ENCODE measurements around the gene DOCK4.

Gene DOCK4

GRCh38 chr7:111867348-111867931 is 338.8 kb downstream of the DOCK4 start:
- TF ChIP-seq, protein P1, sequence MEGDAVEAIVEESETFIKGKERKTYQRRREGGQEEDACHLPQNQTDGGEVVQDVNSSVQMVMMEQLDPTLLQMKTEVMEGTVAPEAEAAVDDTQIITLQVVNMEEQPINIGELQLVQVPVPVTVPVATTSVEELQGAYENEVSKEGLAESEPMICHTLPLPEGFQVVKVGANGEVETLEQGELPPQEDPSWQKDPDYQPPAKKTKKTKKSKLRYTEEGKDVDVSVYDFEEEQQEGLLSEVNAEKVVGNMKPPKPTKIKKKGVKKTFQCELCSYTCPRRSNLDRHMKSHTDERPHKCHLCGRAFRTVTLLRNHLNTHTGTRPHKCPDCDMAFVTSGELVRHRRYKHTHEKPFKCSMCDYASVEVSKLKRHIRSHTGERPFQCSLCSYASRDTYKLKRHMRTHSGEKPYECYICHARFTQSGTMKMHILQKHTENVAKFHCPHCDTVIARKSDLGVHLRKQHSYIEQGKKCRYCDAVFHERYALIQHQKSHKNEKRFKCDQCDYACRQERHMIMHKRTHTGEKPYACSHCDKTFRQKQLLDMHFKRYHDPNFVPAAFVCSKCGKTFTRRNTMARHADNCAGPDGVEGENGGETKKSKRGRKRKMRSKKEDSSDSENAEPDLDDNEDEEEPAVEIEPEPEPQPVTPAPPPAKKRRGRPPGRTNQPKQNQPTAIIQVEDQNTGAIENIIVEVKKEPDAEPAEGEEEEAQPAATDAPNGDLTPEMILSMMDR (IDR thresholded peaks at IDR 0.05; ENCODE audit: low read depth, low read length), result no peak
- Histone ChIP-seq H3K27me3 (no peaks in the 10 kb centered on the region), H3K9me3 (no peaks in the 10 kb centered on the region), H3K36me3 (0 out of 2 replicates have a peak, but pooled peaks cover 3% of the 10 kb centered on the region), H3K4me3 (ENCODE audit: low read depth, low read length) (no peak overlapping the region), H3K4me1 (no peaks in the 10 kb centered on the region; the same call in 1 of the 2 replicates)
- DNase-seq, result no peak

GRCh38 chr7:111866787-111867186 is 339.4 kb downstream of the DOCK4 start:
- Histone ChIP-seq H3K27me3 (no peaks in the 10 kb centered on the region), H3K36me3 (0 out of 2 replicates have a peak, but pooled peaks cover 3% of the 10 kb centered on the region), H3K4me3 (ENCODE audit: low read depth, low read length) (no peak overlapping the region), H3K4me1 (no peaks in the 10 kb centered on the region; the same call in 1 of the 2 replicates), H3K9me3 (no peaks in the 10 kb centered on the region)
- TF ChIP-seq, protein P1 (IDR thresholded peaks at IDR 0.05; ENCODE audit: low read depth, low read length), result no peak
- DNase-seq, result no peak

DNA sequence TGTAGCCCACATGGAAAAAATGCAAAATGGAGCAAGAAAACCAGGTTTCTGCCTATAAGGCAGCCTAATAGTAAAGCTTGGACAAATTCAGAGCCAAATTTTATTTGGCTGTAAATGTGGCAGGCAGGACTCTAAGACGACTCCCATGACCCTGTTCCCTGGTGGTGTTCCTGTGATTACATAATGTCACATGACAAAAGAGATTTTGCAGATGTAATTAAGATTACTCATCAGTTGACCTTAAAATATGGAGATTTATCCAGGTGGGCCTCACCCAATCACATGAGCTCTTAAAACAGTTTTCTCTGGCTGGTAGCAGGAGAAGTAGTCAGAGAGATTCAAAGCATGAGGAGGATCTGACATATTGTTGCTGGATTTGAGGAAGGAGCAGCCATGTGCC is 340.8 kb downstream of the DOCK4 start:
- H3K27me3 ChIP-seq, result no peaks in the 10 kb centered on the region

DNA sequence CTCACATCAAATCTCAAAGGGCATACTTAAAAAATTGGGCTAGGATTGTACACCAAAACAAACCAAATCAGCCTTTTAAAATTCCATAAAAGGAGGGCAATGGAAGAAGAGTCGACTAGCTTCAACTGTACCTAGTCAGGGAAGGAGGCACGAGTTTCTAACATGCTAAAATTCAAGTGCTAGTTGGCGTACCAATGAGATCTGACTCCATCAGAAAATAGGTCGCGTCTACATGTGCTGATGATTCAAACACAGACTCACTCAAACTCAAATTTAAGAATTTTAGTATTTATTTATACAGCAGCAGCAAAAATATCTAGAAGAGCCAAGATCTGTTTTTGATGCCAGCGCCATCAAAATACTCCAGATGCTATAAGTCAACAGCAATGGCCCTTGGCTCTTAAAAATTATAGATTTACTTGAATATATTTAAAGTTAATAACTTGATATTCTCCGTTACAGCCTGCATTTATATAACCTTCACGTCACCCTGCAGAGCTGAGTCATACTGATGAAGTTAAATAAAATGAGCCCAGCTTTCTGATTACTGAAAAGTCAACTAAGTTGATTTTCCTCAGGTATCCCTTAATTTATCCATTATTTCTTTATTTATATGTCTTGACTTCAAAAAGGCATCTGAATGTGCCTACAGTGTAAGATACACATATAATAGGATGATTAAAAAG is 341.8 kb downstream of the DOCK4 start:
- Histone ChIP-seq H3K36me3 (0 out of 2 replicates have a peak, but pooled peaks cover 3% of the 10 kb centered on the region), H3K4me3 (ENCODE audit: low read depth, low read length) (no peak overlapping the region), H3K27me3 (no peaks in the 10 kb centered on the region), H3K4me1 (no peaks in the 10 kb centered on the region; the same call in 1 of the 2 replicates), H3K9me3 (no peaks in the 10 kb centered on the region)
- no peak for DNase-seq
- TF ChIP-seq, protein P1 (IDR thresholded peaks at IDR 0.05; ENCODE audit: low read depth, low read length), result no peak

More for the DNA sequence above, 340.8 kb downstream of the DOCK4 start:
- no peak overlapping the region for H3K4me3 ChIP-seq (ENCODE audit: low read depth, low read length)
- TF ChIP-seq, protein P1 (IDR thresholded peaks at IDR 0.05; ENCODE audit: low read depth, low read length), result no peak
- DNase-seq, result no peak
- H3K9me3 ChIP-seq, result no peaks in the 10 kb centered on the region
- H3K4me1 ChIP-seq, result no peaks in the 10 kb centered on the region; the same call in 1 of the 2 replicates
- 0 out of 2 replicates have a peak, but pooled peaks cover 3% of the 10 kb centered on the region for H3K36me3 ChIP-seq

GRCh38 chr7:111863269-111863668 is 342.9 kb downstream of the DOCK4 start:
- Histone ChIP-seq H3K4me3 (ENCODE audit: low read depth, low read length) (no peak overlapping the region), H3K36me3 (0 out of 2 replicates have a peak, but pooled peaks cover 3% of the 10 kb centered on the region), H3K9me3 (no peaks in the 10 kb centered on the region), H3K4me1 (no peaks in the 10 kb centered on the region), H3K27me3 (no peaks in the 10 kb centered on the region)
- TF ChIP-seq, protein P1 (IDR thresholded peaks at IDR 0.05; ENCODE audit: low read depth, low read length), result no peak
- no peak for DNase-seq

GRCh38 chr7:111860248-111860647 is 346.0 kb downstream of the DOCK4 start:
- Histone ChIP-seq H3K36me3 (0 out of 2 replicates have a peak, but pooled peaks cover 2% of the 10 kb centered on the region), H3K27me3 (no peaks in the 10 kb centered on the region), H3K4me3 (ENCODE audit: low read depth, low read length) (no peak overlapping the region), H3K4me1 (peaks cover 2% of the 10 kb centered on the region; the same call in 1 of the 2 replicates), H3K9me3 (no peaks in the 10 kb centered on the region)
- TF ChIP-seq, protein P1 (IDR thresholded peaks at IDR 0.05; ENCODE audit: low read depth, low read length), result no peak
- DNase-seq, result no peak

Measured in BE2C (cell line).